Skeletal muscle satellite cell (primary cell): ENCODE data around the gene MGST3. TPM values are rescaled to one million over a fixed set of nuclear protein-coding genes. Genes with fewer than 3 reads are reported as not detected.
A peak's percentile ranks its signal among the peaks of the same experiment; 100 is the strongest.
"Not testable (repeated sequence)": the region's sequence is repeated elsewhere in the genome, so short reads cannot be mapped to it uniquely, and the experiment has no call there.

ENCODE experiments used
- H3K27me3 ChIP-seq: 2 replicates; pipeline ENCODE4 v1.7.0; 2013; ENCODE audit warnings: low read length; ENCODE audit not compliant: control insufficient read depth, insufficient read depth
- H3K36me3 ChIP-seq: 2 replicates; pipeline ENCODE4 v1.7.0; 2013; ENCODE audit warnings: mild to moderate bottlenecking, control low read depth, low read length; ENCODE audit not compliant: insufficient read depth
- H3K4me1 ChIP-seq: 2 replicates; pipeline ENCODE4 v1.7.0; 2013; ENCODE audit warnings: low read length; ENCODE audit not compliant: control insufficient read depth, insufficient read depth
- H3K4me2 ChIP-seq: 2 replicates; pipeline ENCODE4 v1.7.0; 2013; ENCODE audit warnings: mild to moderate bottlenecking, low read length
- H3K4me3 ChIP-seq: 2 replicates; pipeline ENCODE4 v1.7.0; 2013; ENCODE audit warnings: low read length
- H3K9ac ChIP-seq: 2 replicates; pipeline ENCODE4 v1.7.0; 2013; ENCODE audit warnings: mild to moderate bottlenecking, low read depth, low read length, moderate library complexity
- H3K9me3 ChIP-seq: replicated peaks from 2 replicates; pipeline ENCODE4 v1.7.0; 2013; ENCODE audit warnings: mild to moderate bottlenecking, control low read depth, low read length
- total RNA-seq: library from RNA; depleted of rRNA; stranded (reverse); fragments of >200 nt; gene quantifications from 2 replicates; pipeline ENCODE4 v1.2.3, GENCODE V29; 2012; rRNA removed

MGST3 gene
- 99.4 and 122 TPM in 2 replicates for total RNA-seq

DNA sequence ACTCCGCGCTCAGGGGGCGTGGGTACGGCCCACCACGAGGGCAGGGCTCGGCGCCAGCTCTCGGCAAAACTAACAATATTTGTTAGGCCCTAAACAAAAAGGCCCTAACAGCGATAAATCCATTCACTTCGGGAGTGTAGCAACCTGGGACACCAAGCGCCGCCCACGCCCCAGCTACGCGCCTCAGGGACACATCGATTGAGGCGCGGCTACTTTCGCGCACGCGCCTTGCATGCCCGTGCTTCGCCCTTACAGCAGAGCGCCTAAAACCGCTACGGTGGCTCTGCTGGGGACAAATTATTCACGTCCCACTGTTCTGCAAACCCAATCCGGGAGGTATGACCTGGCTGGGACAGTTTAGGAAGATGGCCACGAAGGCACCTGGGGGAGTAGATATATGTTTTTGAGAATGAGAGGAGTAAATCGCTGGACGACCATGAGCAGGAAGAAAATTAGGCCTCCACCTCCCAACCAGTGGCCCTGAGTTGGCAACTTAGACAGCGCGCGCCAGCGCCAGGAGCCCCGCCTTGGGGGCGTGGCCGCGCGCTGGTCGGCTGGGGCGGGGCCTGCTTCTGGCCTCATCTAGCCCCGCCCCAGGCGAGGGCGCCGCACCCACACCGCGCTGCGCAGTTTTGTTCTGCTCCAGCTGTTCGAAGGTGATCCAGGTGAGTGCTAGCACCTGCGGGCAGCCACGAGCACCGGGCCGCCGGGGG lies at the start of gene MGST3:
MGST3 (plus strand) TSS at position 606 of the 713 bp plus-strand sequence. CDS start 18,614 bp downstream, outside the sequence.
- Histone ChIP-seq H3K4me3 (peak within 1 kb of the TSS; percentile 99), H3K9me3 (no peaks in the 10 kb centered on the region), H3K27me3 (no peaks in the 10 kb centered on the region), H3K4me1 (peaks cover 24% of the 10 kb centered on the region), H3K36me3 (peaks cover 3% of the 10 kb centered on the region), H3K4me2 (peak within 1 kb of the TSS; percentile 91), H3K9ac (peak within 1 kb of the TSS; percentile 96)

DNA sequence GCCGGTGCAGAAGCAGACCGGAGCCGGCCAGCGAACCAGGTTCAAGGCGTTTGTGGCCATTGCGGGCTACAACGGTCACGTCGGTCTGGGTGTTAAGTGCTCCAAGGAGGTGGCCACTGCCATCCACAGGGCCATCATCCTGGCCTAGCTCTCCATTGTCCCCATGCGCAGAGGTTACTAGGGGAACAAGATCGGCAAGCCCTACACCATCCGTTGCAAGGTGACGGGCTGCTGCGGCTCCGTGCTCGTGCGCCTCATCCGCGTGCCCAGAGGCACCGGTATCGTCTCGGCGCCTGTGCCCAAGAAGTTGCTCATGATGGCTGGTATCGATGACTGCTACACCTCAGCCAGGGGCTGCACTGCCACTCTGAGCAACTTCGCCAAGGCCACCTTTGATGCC lies 49.1 kb upstream of the MGST3 start:
- Histone ChIP-seq H3K4me1 (no peaks in the 10 kb centered on the region), H3K4me2 (no peak overlapping the region), H3K27me3 (peaks cover 44% of the 10 kb centered on the region), H3K9ac (no peak overlapping the region), H3K4me3 (no peak overlapping the region), H3K9me3 (no peaks in the 10 kb centered on the region), H3K36me3 (no peaks in the 10 kb centered on the region)

DNA sequence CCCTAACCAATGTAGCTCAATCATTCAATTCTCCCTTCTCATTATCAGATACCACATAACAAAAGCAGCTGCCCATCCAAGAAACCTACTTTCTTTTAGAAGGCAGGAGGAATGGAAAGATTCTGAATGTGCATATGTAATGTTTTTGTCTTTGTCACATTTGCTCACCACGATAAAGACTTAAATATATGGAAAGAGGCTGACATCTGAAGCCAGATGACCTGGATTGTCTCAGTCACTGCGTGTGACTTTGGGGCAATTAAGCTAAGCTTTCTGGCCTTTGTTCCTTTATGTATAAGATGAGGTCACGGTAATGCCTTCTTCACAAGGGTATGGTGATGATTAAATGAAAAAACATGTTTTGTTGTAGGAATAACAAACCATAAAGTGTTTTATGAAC lies 44.6 kb upstream of the MGST3 start:
- Histone ChIP-seq H3K9me3 (no peaks in the 10 kb centered on the region), H3K9ac (no peak overlapping the region), H3K36me3 (no peaks in the 10 kb centered on the region)

GRCh38 chr1:165591391-165591790 lies 39.6 kb upstream of the MGST3 start:
- not testable (repeated sequence) for H3K4me3 ChIP-seq, H3K9ac ChIP-seq, H3K36me3 ChIP-seq, H3K9me3 ChIP-seq, H3K4me2 ChIP-seq, H3K4me1 ChIP-seq
- peaks cover 65% of the 10 kb centered on the region for H3K27me3 ChIP-seq

More for the DNA sequence above, 44.6 kb upstream of the MGST3 start:
- H3K27me3 ChIP-seq, result peaks cover 64% of the 10 kb centered on the region
- H3K4me3 ChIP-seq, result no peak overlapping the region
- no peak overlapping the region for H3K4me2 ChIP-seq
- H3K4me1 ChIP-seq, result no peaks in the 10 kb centered on the region

DNA sequence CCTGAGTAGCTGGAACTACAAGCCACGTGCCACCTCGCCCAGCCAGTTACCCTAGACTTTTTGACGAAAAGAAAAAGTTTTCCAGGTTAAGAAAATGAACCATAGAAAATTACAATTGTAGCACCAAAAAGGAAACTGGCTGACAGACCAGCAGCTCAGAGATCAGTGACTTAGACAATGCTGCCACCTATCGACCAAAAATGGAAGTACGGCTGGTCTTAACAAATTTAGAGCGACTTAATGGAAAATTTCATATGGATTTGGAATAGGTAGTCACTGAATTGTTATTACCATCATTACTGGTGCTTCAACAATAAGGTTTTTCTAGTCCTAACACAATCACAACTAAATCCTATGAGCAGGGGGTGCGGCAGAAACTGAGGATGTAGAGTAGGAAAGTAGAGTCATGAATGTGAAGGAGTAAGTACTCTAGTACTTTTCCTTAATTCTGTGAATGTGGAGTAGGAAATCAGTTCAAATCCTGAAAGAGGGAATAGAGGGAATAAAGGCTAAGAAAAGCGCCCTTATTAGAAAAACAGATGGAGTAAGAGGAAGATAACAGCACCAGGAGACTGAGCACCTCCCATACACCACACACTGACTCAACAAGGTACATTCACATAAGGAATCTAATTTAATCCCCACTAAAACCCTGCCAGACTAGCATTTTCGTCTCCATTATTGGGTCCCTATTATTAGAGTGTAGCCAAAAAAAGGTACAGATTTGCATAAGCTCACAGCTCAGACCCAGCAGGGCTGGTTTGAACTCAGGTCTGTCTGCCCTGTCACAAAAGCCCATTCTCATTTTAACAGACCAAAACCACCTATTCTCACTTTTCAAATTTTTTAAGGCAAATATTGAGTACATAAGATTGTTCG lies 37.9 kb upstream of the MGST3 start:
- Histone ChIP-seq H3K4me3 (no peak overlapping the region), H3K36me3 (no peaks in the 10 kb centered on the region), H3K4me1 (peaks cover 4% of the 10 kb centered on the region), H3K27me3 (peaks cover 52% of the 10 kb centered on the region), H3K9me3 (no peaks in the 10 kb centered on the region), H3K4me2 (peak overlapping the region; percentile 29), H3K9ac (no peak overlapping the region)

GRCh38 chr1:165595246-165595938 lies 35.6 kb upstream of the MGST3 start:
- H3K36me3 ChIP-seq, result no peaks in the 10 kb centered on the region
- no peak overlapping the region for H3K4me3 ChIP-seq
- H3K9me3 ChIP-seq, result no peaks in the 10 kb centered on the region
- peaks cover 33% of the 10 kb centered on the region for H3K27me3 ChIP-seq
- no peak overlapping the region for H3K9ac ChIP-seq
- peaks cover 9% of the 10 kb centered on the region for H3K4me1 ChIP-seq
- H3K4me2 ChIP-seq, result no peak overlapping the region

DNA sequence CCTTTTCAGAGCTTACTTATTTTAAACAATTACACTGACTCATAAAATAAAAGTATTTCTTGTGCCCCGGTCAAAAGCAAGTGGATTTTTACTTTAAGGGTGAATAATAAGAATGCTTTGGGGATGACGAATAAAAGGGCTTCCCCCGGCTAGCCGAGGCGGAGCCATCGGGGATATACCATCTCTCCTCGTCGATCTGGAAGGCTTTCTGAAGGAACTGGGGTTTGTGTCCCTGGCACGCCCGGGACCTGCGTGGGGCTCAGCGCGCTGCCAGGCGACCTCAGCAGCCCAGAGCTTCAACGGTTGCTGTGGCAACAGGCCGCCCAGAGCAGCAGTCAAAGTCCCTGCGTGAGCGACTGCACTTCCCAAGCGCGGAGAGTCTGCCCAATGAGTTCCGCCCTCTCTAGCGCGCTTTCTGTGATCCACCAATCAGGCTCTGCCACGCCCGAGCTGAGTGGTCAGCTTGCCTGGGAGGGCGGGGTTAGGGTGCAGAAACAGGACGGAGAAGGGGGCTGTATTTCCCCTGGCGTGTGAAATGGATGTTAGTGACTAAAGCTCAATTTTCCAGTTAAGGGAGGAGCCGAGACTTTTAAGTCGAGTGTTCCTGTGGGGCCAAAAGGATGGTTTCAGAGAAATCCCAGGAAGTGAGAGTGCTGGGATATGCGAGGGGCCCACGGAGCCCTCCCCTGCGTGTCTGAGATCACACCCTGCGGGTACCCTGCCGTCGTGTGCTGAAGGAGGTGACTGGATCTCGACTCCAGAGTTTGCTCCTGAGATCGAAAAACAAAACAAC lies 33.0 kb upstream of the MGST3 start:
- Histone ChIP-seq H3K4me1 (peaks cover 9% of the 10 kb centered on the region), H3K9ac (peak overlapping the region; percentile 53), H3K9me3 (no peaks in the 10 kb centered on the region), H3K4me2 (peak overlapping the region; percentile 80), H3K27me3 (peaks cover 24% of the 10 kb centered on the region), H3K4me3 (peak overlapping the region; percentile 66), H3K36me3 (no peaks in the 10 kb centered on the region)

- peaks cover 9% of the 10 kb centered on the region for H3K4me1 ChIP-seq
- peak overlapping the region; percentile 53 for H3K9ac ChIP-seq
- H3K36me3 ChIP-seq, result no peaks in the 10 kb centered on the region
- peak overlapping the region; percentile 66 for H3K4me3 ChIP-seq
- H3K9me3 ChIP-seq, result no peaks in the 10 kb centered on the region
- H3K27me3 ChIP-seq, result peaks cover 18% of the 10 kb centered on the region
- peak overlapping the region; percentile 80 for H3K4me2 ChIP-seq
These were observed 32.4 kb upstream of the MGST3 start for GRCh38 chr1:165598676-165599059.

GRCh38 chr1:165600793-165601192 lies 30.2 kb upstream of the MGST3 start:
- Histone ChIP-seq H3K4me3 (no peak overlapping the region), H3K9me3 (no peaks in the 10 kb centered on the region), H3K4me2 (no peak overlapping the region), H3K27me3 (peaks cover 6% of the 10 kb centered on the region), H3K4me1 (peaks cover 9% of the 10 kb centered on the region), H3K36me3 (no peaks in the 10 kb centered on the region), H3K9ac (no peak overlapping the region)

GRCh38 chr1:165603810-165604209 lies 27.2 kb upstream of the MGST3 start:
- no peaks in the 10 kb centered on the region for H3K36me3 ChIP-seq
- H3K9me3 ChIP-seq, result no peaks in the 10 kb centered on the region
- no peak overlapping the region for H3K9ac ChIP-seq
- peaks cover under 1% of the 10 kb centered on the region for H3K4me1 ChIP-seq
- H3K4me3 ChIP-seq, result no peak overlapping the region
- no peak overlapping the region for H3K4me2 ChIP-seq
- peaks cover 6% of the 10 kb centered on the region for H3K27me3 ChIP-seq

DNA sequence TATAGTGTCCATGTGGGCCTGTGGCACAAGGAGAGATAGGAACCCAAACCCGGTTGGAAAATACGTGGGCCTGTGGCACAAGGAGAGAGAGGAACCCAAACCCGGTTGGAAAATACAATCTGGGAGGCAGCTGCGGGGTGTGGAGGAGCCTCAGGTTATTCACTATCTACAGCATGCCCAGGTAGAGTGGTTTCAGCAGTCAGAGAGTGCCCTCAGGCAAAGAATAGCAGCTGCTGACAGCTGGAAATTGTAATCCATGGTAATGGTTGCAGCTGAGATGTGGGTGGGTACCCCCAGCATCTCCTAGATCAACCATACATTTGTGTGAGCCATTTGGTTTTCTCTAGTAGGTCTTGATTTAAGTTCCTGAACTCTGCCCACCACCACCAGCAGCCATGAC lies 25.8 kb upstream of the MGST3 start:
- Histone ChIP-seq H3K9me3 (no peaks in the 10 kb centered on the region), H3K36me3 (no peaks in the 10 kb centered on the region), H3K4me2 (no peak overlapping the region), H3K9ac (no peak overlapping the region), H3K4me1 (no peaks in the 10 kb centered on the region), H3K4me3 (no peak overlapping the region), H3K27me3 (peaks cover 8% of the 10 kb centered on the region)
